ENCODE results near the gene ALAS1. TPM values are rescaled to one million over a fixed set of nuclear protein-coding genes. Genes with fewer than 3 reads are reported as not detected.

The ALAS1 gene
- total RNA-seq, 5 donors from 2014 or later (not counting 1 experiment from before 2014, with no cell fraction given): 12.2 to 32.7 (median 27.1) TPM

GRCh38 chr3:52250122-52250521, 52.2 kb downstream of the ALAS1 start:
- peaks cover 30% of the 10 kb centered on the region for H3K36me3 Mint-ChIP-seq
- H3K4me3 Mint-ChIP-seq: peak overlapping the region in 1 of 3 donors; percentile 82
- H3K27ac Mint-ChIP-seq: peak overlapping the region; percentile 92 to 97
- Histone ChIP-seq H3K4me3 (ENCODE audit: control insufficient read depth in 1 of 2, extremely low read depth in 1 of 2, low read length in 1 of 2) (no peak overlapping the region), H3K9me3 (no peaks in the 10 kb centered on the region), H3K36me3 (ENCODE audit: control insufficient read depth in 2 of 2, extremely low read depth in 1 of 2, insufficient read depth in 1 of 2, low read length in 1 of 2) (peaks cover 15 to 46% of the 10 kb centered on the region in 2 donors), H3K27ac (ENCODE audit: low read length) (peak overlapping the region; percentile 20), H3K27me3 (replicated peaks in 1 of 2; ENCODE audit: control insufficient read depth in 2 of 2, extremely low read depth in 1 of 2, insufficient read depth in 2 of 2, low read length in 1 of 2) (no peaks in the 10 kb centered on the region), H3K4me1 (ENCODE audit: control insufficient read depth in 1 of 2, extremely low read depth in 1 of 2, insufficient read depth in 2 of 2, low read length in 2 of 2) (peaks cover 47 to 96% of the 10 kb centered on the region in 2 experiments)
- ChIA-PET POLR2A (interaction anchor here in 1 of 2 donors (0.6 to 1.3 kb wide), 3 partner anchors 11 to 55 kb away, joined by 3 to 8 read pairs (median 4); no protein-coding TSS in a partner anchor), CTCF (interaction anchor here in 1 of 2 donors (0.9 kb wide), 1 partner anchor 10 kb away, joined by 3 read pairs; no protein-coding TSS in a partner anchor)
- DNase-seq (peak in 1 of 35 experiments; percentile 13), ATAC-seq (replicated peaks in 1 of 4) (no peak)
- no peaks in the 10 kb centered on the region for H3K9me3 Mint-ChIP-seq
- H3K27me3 Mint-ChIP-seq: no peaks in the 10 kb centered on the region
- WGBS (ENCODE audit: insufficient coverage): 100% methylated on average over 1 of the region's 1 CpG
- peaks cover 86 to 89% (median 86%) of the 10 kb centered on the region in 3 donors for H3K4me1 Mint-ChIP-seq

GRCh38 chr3:52253314-52254304, 55.6 kb downstream of the ALAS1 start:
- peak overlapping the region; percentile 29 to 30 for H3K4me3 ChIP-seq (ENCODE audit: control insufficient read depth in 1 of 2, extremely low read depth in 1 of 2, low read length in 1 of 2)
- no peaks in the 10 kb centered on the region for H3K27me3 ChIP-seq (replicated peaks in 1 of 2; ENCODE audit: control insufficient read depth in 2 of 2, extremely low read depth in 1 of 2, insufficient read depth in 2 of 2, low read length in 1 of 2)
- peaks cover 50 to 92% of the 10 kb centered on the region in 2 experiments for H3K4me1 ChIP-seq (ENCODE audit: control insufficient read depth in 1 of 2, extremely low read depth in 1 of 2, insufficient read depth in 2 of 2, low read length in 2 of 2)
- H3K4me3 Mint-ChIP-seq: peak overlapping the region; percentile 66 to 75 (median 74)
- CTCF ChIA-PET: interaction anchor here (0.6 to 3.2 kb wide), 13 partner anchors 9 to 1901 kb away, joined by 3 to 17 read pairs (median 6); partner anchors contain the start of genes TWF2 (in 1 of the 2) and WDR82 (in 1 of the 2)
- 5% methylated on average over 10 of the region's 12 CpGs for WGBS (ENCODE audit: insufficient coverage)
- peak; percentile 65 to 96 (median 89) for DNase-seq
- ATAC-seq (replicated peaks in 1 of 4): peak; percentile 89 to 90 (median 90)
- H3K36me3 ChIP-seq (ENCODE audit: control insufficient read depth in 2 of 2, extremely low read depth in 1 of 2, insufficient read depth in 1 of 2, low read length in 1 of 2): peaks cover 15 to 68% of the 10 kb centered on the region in 2 donors
- POLR2A ChIA-PET: interaction anchor here (0.5 to 2.8 kb wide), 14 partner anchors 10 to 398 kb away, joined by 3 to 20 read pairs (median 4); partner anchors contain the start of genes TWF2 (in 1 of the 2) and WDR82 (in 1 of the 2)
- H3K4me1 Mint-ChIP-seq: peaks cover 88 to 95% (median 92%) of the 10 kb centered on the region in 3 donors
- H3K9me3 Mint-ChIP-seq: no peaks in the 10 kb centered on the region
- H3K9me3 ChIP-seq: no peaks in the 10 kb centered on the region
- peak overlapping the region; percentile 91 for H3K27ac ChIP-seq (ENCODE audit: low read length)
- H3K36me3 Mint-ChIP-seq: peaks cover 44% of the 10 kb centered on the region
- peak overlapping the region; percentile 97 to 99 for H3K27ac Mint-ChIP-seq
- H3K27me3 Mint-ChIP-seq: no peaks in the 10 kb centered on the region

DNA sequence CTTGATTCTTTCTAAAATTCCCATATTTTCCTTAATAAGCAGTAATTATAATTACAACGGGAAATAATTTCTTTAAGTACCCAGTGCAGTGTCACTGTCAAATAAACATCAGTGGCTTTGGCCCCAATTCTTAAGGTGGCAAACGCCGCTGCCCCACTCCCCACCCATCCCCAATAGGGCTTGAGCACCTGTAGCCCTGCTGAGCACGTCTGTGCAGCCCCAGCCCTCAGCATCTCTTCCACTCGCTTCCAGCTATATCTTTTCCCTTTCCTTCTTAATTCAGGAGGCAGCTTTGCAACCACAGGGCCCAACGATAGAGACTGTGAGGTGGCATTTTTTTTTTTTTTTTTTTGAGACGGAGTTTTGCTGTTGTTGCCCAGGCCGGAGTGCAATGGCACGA, 56.6 kb downstream of the ALAS1 start:
- Histone ChIP-seq H3K27ac (ENCODE audit: low read length) (peak overlapping the region; percentile 91), H3K4me1 (ENCODE audit: control insufficient read depth in 1 of 2, extremely low read depth in 1 of 2, insufficient read depth in 2 of 2, low read length in 2 of 2) (peaks cover 56 to 83% of the 10 kb centered on the region in 2 experiments), H3K27me3 (replicated peaks in 1 of 2; ENCODE audit: control insufficient read depth in 2 of 2, extremely low read depth in 1 of 2, insufficient read depth in 2 of 2, low read length in 1 of 2) (no peaks in the 10 kb centered on the region), H3K4me3 (ENCODE audit: control insufficient read depth in 1 of 2, extremely low read depth in 1 of 2, low read length in 1 of 2) (no peak overlapping the region), H3K9me3 (no peaks in the 10 kb centered on the region), H3K36me3 (ENCODE audit: control insufficient read depth in 2 of 2, extremely low read depth in 1 of 2, insufficient read depth in 1 of 2, low read length in 1 of 2) (peaks cover 6 to 68% of the 10 kb centered on the region in 2 donors)
- peak in 1 of 35 experiments; percentile 10 for DNase-seq
- H3K36me3 Mint-ChIP-seq: peaks cover 50% of the 10 kb centered on the region
- H3K27me3 Mint-ChIP-seq: no peaks in the 10 kb centered on the region
- peaks cover 88 to 95% (median 89%) of the 10 kb centered on the region in 3 donors for H3K4me1 Mint-ChIP-seq
- no peak for ATAC-seq (replicated peaks in 1 of 4)
- H3K27ac Mint-ChIP-seq: peak overlapping the region; percentile 97 to 99
- H3K9me3 Mint-ChIP-seq: no peaks in the 10 kb centered on the region
- ChIA-PET POLR2A (interaction anchor here (0.6 to 0.7 kb wide), 2 partner anchors 16 to 23 kb away, joined by 4 to 7 read pairs; partner anchors contain the start of gene TWF2 (in 1 of the 2)), CTCF (interaction anchor here in 1 of 2 donors (2.0 to 3.2 kb wide), 2 partner anchors 14 to 22 kb away, joined by 15 to 17 read pairs; no protein-coding TSS in a partner anchor)
- WGBS (ENCODE audit: insufficient coverage): 77% methylated on average over 3 of the region's 9 CpGs
- peak overlapping the region in 2 of 3 donors; percentile 37 to 74 for H3K4me3 Mint-ChIP-seq

GRCh38 chr3:52256159-52256558, 58.2 kb downstream of the ALAS1 start:
- H3K9me3 Mint-ChIP-seq: no peaks in the 10 kb centered on the region

DNA sequence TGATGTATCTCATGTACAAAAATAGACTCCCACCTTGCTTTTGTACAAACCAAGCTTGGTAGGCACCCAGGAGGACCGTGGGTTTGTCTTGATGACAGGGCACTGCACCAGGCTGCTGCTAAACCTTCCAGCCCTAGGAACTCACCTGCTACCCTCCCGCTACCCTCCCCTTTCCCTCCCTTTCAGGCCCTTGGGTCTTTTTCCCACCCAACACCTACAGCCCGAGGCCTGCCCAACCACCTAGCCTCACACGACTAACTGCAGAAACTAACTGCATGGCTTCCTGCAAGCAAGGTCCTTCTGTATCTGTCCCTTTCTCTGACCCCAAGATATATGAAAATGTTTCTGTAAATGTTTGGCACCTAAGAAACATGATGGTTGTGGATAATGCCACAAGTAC, 58.7 kb downstream of the ALAS1 start:
- H3K27me3 Mint-ChIP-seq: no peaks in the 10 kb centered on the region
- CTCF ChIA-PET: interaction anchor here in 1 of 2 donors (0.6 kb wide), 1 partner anchor 315 kb away, joined by 5 read pairs; no protein-coding TSS in a partner anchor
- peak overlapping the region in 1 of 3 donors; percentile 74 for H3K4me3 Mint-ChIP-seq
- WGBS (ENCODE audit: insufficient coverage): 50% methylated on average over 2 of the region's 4 CpGs
- DNase-seq (peak in 1 of 35 experiments; percentile 6), ATAC-seq (replicated peaks in 1 of 4) (no peak)
- peaks cover 3 to 69% of the 10 kb centered on the region in 2 donors for H3K36me3 ChIP-seq (ENCODE audit: control insufficient read depth in 2 of 2, extremely low read depth in 1 of 2, insufficient read depth in 1 of 2, low read length in 1 of 2)
- POLR2A ChIA-PET: interaction anchor here (0.6 kb wide), 2 partner anchors 15 kb away, joined by 4 to 7 read pairs; no protein-coding TSS in a partner anchor
- H3K9me3 Mint-ChIP-seq: no peaks in the 10 kb centered on the region
- peak overlapping the region; percentile 36 for H3K27ac ChIP-seq (ENCODE audit: low read length)
- H3K36me3 Mint-ChIP-seq: peaks cover 62% of the 10 kb centered on the region
- peak overlapping the region; percentile 97 to 99 for H3K27ac Mint-ChIP-seq
- H3K4me1 Mint-ChIP-seq: peaks cover 93 to 95% (median 95%) of the 10 kb centered on the region in 3 donors
- H3K4me1 ChIP-seq (ENCODE audit: control insufficient read depth in 1 of 2, extremely low read depth in 1 of 2, insufficient read depth in 2 of 2, low read length in 2 of 2): peaks cover 54 to 79% of the 10 kb centered on the region in 2 experiments
- H3K27me3 ChIP-seq (replicated peaks in 1 of 2; ENCODE audit: control insufficient read depth in 2 of 2, extremely low read depth in 1 of 2, insufficient read depth in 2 of 2, low read length in 1 of 2): no peaks in the 10 kb centered on the region
- no peaks in the 10 kb centered on the region for H3K9me3 ChIP-seq
- H3K4me3 ChIP-seq (ENCODE audit: control insufficient read depth in 1 of 2, extremely low read depth in 1 of 2, low read length in 1 of 2): no peak overlapping the region

More at GRCh38 chr3:52256159-52256558, 58.2 kb downstream of the ALAS1 start:
- no CpG with 5 or more reads among the region's 3 CpGs for WGBS (ENCODE audit: insufficient coverage)
- POLR2A ChIA-PET: interaction anchor here (0.6 kb wide), 2 partner anchors 15 kb away, joined by 4 to 7 read pairs; no protein-coding TSS in a partner anchor
- ATAC-seq (replicated peaks in 1 of 4): no peak
- peaks cover 5 to 70% of the 10 kb centered on the region in 2 donors for H3K36me3 ChIP-seq (ENCODE audit: control insufficient read depth in 2 of 2, extremely low read depth in 1 of 2, insufficient read depth in 1 of 2, low read length in 1 of 2)
- H3K36me3 Mint-ChIP-seq: peaks cover 59% of the 10 kb centered on the region
- peaks cover 89 to 93% (median 91%) of the 10 kb centered on the region in 3 donors for H3K4me1 Mint-ChIP-seq
- CTCF ChIA-PET: interaction anchor here in 1 of 2 donors (0.7 kb wide), 1 partner anchor 11 kb away, joined by 3 read pairs; no protein-coding TSS in a partner anchor
- H3K27ac ChIP-seq (ENCODE audit: low read length): peak overlapping the region; percentile 36
- H3K4me3 ChIP-seq (ENCODE audit: control insufficient read depth in 1 of 2, extremely low read depth in 1 of 2, low read length in 1 of 2): no peak overlapping the region
- H3K27ac Mint-ChIP-seq: peak overlapping the region; percentile 97 to 99
- no peaks in the 10 kb centered on the region for H3K27me3 Mint-ChIP-seq
- no peak for DNase-seq
- H3K9me3 ChIP-seq: no peaks in the 10 kb centered on the region
- H3K27me3 ChIP-seq (replicated peaks in 1 of 2; ENCODE audit: control insufficient read depth in 2 of 2, extremely low read depth in 1 of 2, insufficient read depth in 2 of 2, low read length in 1 of 2): no peaks in the 10 kb centered on the region
- H3K4me3 Mint-ChIP-seq: peak overlapping the region in 1 of 3 donors; percentile 74
- H3K4me1 ChIP-seq (ENCODE audit: control insufficient read depth in 1 of 2, extremely low read depth in 1 of 2, insufficient read depth in 2 of 2, low read length in 2 of 2): peaks cover 51 to 81% of the 10 kb centered on the region in 2 experiments

All from T-cell (primary cell).